Measurements from ENCODE around the gene KRI1.
"Not testable (repeated sequence)": the region's sequence is repeated elsewhere in the genome, so short reads cannot be mapped to it uniquely, and the experiment has no call there.

Gene KRI1

DNA sequence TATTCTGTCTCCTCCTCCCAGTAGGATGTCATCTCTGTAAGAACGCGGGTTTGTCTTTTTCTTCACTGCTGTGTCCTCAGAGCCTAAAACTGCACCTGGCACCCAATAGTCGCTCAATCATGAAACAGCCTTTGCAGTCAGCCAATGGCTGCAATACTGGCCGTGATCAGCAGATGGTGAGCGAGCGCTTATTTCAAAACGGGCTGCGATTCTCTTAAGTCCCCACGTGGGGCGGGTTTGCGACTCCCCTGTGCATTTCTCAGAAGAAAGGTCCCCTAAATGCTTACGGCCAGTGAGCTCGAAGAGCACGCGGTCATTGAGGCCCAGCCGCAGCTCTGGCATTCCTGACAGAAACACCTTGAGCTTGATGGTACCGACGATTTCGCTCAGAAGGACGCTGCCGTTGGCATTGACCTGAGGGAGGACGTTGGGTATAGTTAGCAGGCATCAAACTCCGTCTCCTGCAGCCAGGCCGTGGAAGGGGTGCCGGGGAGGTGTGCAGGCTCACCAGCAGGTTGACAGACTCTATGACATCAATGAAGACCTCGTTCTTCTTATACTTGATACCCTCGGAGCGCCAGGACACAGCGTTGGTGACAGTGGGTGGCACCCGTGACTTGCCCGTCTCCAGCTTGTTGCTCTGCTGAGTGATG lies 15.3 kb upstream of the KRI1 start:
- H3K4me3 ChIP-seq (ENCODE audit: low read depth, low read length) = no peak overlapping the region
- DNase-seq (ENCODE audit: low read depth) = peak; percentile 60

- no peak for DNase-seq (ENCODE audit: low read depth)
- no peak overlapping the region for H3K4me3 ChIP-seq (ENCODE audit: low read depth, low read length)
These were observed 12.1 kb upstream of the KRI1 start for GRCh38 chr19:10577951-10578350.

GRCh38 chr19:10575011-10575716 lies 9.4 kb upstream of the KRI1 start:
- DNase-seq (ENCODE audit: low read depth) = no peak
- no peak overlapping the region for H3K4me3 ChIP-seq (ENCODE audit: low read depth, low read length)

GRCh38 chr19:10574462-10574861 lies 8.7 kb upstream of the KRI1 start:
- DNase-seq (ENCODE audit: low read depth) = no peak
- H3K4me3 ChIP-seq (ENCODE audit: low read depth, low read length) = no peak overlapping the region

DNA sequence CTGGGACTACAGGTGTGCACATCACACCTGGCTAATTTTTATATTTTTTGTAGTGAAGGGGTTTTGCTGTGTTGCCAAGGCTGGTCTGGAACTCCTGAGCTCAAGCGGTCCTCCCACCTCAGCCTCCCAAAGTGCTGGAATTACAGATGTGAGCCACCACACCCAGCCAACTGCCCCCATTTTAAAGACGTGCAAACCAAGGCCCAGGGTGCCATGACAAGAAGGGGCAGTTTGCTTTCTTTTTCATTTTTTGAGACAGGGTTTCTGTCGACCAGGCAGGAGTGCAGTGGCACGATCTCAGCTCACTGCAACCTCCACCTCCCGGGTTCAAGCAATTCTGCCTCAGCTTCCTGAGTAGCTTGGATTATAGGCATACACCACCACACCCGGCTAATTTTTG lies 8.0 kb upstream of the KRI1 start:
- H3K4me3 ChIP-seq (ENCODE audit: low read depth, low read length); DNase-seq (ENCODE audit: low read depth): not testable (repeated sequence)

GRCh38 chr19:10568826-10569651 lies 3.2 kb upstream of the KRI1 start, which contains the start of gene CDKN2D:
Gene CDKN2D, minus strand, starts transcription at chr19:10568979. Its CDS starts 326 bp downstream, at chr19:10568653.
- H3K4me3 ChIP-seq (ENCODE audit: low read depth, low read length) = peak within 1 kb of the TSS; percentile 74
- DNase-seq (ENCODE audit: low read depth) = peak; percentile 97

GRCh38 chr19:10568062-10568825 lies 2.4 kb upstream of the KRI1 start:
- no peak for DNase-seq (ENCODE audit: low read depth)
- peak overlapping the region; percentile 74 for H3K4me3 ChIP-seq (ENCODE audit: low read depth, low read length)

DNA sequence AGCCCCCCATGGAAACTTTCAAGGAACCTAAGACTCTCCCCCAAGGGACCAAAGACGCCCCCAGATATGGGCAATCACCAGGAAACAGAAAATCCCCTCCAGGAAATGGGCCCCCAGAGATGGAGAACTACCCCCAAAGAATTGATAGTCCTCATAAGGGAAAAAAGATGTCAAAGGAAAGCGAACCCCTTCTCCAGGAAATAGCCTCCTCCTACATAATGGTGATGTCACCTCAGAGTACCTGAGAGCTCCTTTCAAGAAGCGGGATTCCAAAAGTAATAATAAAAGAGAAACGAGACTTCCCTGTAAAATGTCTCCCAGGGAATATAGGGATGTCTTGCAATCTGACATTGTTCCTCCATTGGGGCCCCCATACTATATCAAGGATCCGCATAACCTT lies 1.8 kb upstream of the KRI1 start:
- no peak for DNase-seq (ENCODE audit: low read depth)
- peak overlapping the region; percentile 74 for H3K4me3 ChIP-seq (ENCODE audit: low read depth, low read length)

- DNase-seq (ENCODE audit: low read depth) = no peak
- peak overlapping the region; percentile 95 for H3K4me3 ChIP-seq (ENCODE audit: low read depth, low read length)
These were observed 1.0 kb upstream of the KRI1 start for GRCh38 chr19:10566658-10567410.

DNA sequence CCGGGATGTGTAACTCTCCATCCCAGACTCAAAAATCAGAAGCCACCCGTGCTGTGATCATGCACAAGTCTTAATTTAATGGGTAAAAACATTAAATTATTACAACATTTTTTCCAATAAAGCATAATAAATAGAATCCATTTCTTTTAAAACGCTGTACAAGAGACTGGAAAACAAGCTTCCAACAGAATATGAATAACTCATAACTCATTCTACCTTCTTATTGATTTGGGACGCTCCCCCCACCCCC lies 523 bp upstream of the KRI1 start:
- DNase-seq (ENCODE audit: low read depth) = no peak
- H3K4me3 ChIP-seq (ENCODE audit: low read depth, low read length) = peak overlapping the region; percentile 95

- peak overlapping the region; percentile 95 for H3K4me3 ChIP-seq (ENCODE audit: low read depth, low read length)
These were observed 713 bp downstream of the KRI1 start for GRCh38 chr19:10565028-10565566.

GRCh38 chr19:10562609-10563008 lies 3.2 kb downstream of the KRI1 start:
- H3K4me3 ChIP-seq (ENCODE audit: low read depth, low read length) = no peak overlapping the region
- no peak for DNase-seq (ENCODE audit: low read depth)

More at GRCh38 chr19:10565028-10565566, 713 bp downstream of the KRI1 start:
- no peak for DNase-seq (ENCODE audit: low read depth)

DNA sequence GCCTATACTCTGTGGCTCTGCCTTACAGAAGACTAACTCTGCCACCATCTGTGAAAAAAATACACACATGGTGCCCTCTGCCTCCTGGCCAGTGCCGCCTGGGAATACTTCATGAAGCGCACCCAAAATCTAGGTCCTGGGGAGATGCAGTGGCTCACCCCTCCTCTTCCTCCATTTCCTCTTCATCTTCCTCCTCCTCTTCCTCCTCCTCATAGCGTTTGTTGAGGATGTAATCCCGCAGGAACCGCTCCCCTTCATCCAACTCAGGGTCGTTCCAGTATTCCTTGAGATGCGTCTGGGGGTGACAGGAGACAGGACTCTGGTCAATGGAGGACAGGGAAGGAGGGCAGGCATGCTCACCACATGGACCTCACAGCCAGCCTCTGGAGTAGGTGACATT lies 5.7 kb downstream of the KRI1 start:
- no peak for DNase-seq (ENCODE audit: low read depth)
- no peak overlapping the region for H3K4me3 ChIP-seq (ENCODE audit: low read depth, low read length)

DNA sequence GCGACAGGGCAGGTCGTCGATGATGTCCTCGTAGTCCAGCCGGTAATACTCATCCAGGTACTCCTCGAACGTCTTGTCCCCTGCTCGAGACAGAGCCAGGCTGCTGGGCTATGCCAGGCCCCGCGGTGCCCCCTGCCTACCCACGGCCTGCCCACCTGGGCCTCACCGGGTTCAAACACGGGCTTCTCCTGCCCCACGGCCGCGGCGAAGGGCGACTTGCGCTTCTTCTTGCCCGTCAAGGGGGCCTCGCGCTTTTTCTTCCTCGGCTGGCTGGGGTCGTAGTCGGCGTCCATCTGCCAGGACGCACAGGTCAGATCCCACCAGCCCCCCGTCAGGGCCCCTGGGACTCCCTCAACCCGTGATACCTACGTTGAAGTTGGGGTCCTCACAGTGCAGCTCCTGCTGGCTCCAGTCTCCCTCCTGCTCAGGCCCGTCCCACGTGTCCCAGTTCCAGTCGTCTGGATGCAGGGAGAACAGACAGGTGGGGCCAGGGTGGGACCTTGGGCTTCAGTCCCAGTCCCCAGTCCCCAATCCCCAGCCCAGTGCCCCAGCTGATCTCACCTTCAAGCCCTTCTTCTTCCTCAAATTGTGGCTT lies 8.1 kb downstream of the KRI1 start:
- H3K4me3 ChIP-seq (ENCODE audit: low read depth, low read length) = no peak overlapping the region
- DNase-seq (ENCODE audit: low read depth) = no peak

DNA sequence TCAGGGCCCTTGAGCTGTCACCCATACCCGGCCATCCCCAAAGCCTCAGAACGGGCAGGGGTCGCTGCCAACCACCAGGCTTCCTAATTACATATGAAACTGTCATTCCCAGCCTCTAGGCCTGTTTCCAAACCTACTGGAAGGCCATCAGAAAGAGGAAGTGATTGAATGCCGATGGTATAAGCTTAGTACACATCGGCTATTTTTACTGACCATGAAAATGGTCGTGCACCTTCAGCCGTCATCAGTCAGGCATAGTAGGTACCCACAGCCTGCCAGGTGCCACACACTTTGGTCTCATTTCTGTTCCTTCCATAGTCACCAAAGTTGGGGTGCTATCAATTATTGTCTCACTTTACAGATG lies 10.2 kb downstream of the KRI1 start:
- no peak overlapping the region for H3K4me3 ChIP-seq (ENCODE audit: low read depth, low read length)
- DNase-seq (ENCODE audit: low read depth) = no peak

- no peak for DNase-seq (ENCODE audit: low read depth)
- H3K4me3 ChIP-seq (ENCODE audit: low read depth, low read length) = no peak overlapping the region
These were observed 10.8 kb downstream of the KRI1 start for GRCh38 chr19:10554760-10555609.

DNA sequence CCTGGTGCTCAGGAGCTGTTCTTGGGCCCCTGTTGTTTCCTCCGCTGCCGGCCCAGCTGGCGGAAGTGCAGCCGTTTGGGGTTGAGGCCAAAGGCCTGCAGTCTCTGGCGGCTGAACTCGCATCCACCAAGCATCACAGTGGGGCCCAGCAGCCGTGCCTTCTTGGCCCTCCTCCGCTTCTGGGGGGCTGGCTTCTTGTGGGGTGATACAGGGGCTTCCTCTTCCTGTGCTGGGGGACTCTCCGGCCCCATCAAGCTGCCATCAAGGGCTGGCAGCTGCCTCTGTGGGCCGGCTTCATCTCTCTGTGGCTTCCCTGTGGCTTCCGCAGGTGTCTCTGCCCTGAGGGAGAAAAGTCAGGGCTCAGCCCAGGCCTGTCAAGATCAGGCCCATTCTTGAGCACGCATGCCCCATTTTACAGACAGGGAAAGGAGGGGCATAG lies 11.8 kb downstream of the KRI1 start:
- no peak overlapping the region for H3K4me3 ChIP-seq (ENCODE audit: low read depth, low read length)
- DNase-seq (ENCODE audit: low read depth) = no peak

Measured in skeletal muscle cell (primary cell).